ENCODE results near the gene CMIP.
"Not testable (repeated sequence)": the region's sequence is repeated elsewhere in the genome, so short reads cannot be mapped to it uniquely, and the experiment has no call there.

Gene CMIP

DNA sequence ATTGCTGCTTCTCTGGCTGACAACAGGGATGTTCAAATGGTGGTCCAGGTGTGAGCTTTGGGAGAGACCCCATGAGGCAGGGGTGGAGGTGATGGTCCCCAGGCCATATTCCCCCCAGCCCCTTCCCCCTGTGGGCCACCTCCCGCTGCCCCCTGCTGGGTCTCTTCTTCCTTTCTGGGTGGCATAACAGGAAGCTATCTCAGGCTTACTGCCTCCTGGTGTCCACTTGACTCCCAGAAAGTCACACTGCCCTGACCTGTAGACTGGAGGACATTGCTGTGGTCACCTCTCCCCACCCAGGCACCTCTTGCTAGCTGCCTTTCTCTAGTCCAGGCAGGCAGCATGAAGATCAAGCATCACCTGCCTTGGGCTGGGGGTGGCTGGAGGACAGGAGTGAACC is 288.1 kb downstream of the CMIP start:
- DNase-seq: no peak

GRCh38 chr16:81733295-81733694 is 288.7 kb downstream of the CMIP start:
- DNase-seq: no peak

- DNase-seq: no peak
Measured at GRCh38 chr16:81734632-81735434, 290.2 kb downstream of the CMIP start.

DNA sequence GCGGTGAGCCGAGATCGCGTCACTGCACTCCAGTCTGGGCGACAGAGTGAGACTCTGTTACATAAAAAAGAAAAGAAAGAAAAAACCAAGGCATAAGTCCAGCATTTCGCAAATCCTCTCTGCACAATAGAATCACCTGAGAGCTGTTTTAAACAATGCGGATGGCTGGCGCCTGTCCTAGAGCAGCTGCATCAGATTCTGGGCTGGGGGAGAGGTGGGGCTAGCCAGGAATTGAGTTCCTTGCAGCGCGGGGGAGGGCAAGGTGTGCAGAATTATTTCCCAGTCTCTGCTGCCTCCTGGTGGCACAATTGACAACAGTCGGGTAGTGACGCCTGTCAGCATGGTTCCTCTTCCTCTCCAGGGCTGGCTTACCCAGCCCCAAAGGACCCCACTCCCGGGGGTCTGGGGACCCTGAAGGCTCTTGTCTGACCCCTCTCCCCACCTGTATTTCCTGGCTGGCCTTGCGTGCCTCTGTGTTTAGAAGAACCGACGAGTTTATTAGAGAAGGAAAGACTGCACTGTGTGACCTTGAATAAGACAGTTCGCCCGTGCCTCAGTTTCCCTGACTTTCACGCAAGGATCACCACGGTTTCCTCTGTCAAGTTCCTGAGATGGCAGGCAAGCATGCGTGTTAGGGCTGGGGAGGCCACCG is 293.4 kb downstream of the CMIP start:
- DNase-seq: peak; percentile 76

DNA sequence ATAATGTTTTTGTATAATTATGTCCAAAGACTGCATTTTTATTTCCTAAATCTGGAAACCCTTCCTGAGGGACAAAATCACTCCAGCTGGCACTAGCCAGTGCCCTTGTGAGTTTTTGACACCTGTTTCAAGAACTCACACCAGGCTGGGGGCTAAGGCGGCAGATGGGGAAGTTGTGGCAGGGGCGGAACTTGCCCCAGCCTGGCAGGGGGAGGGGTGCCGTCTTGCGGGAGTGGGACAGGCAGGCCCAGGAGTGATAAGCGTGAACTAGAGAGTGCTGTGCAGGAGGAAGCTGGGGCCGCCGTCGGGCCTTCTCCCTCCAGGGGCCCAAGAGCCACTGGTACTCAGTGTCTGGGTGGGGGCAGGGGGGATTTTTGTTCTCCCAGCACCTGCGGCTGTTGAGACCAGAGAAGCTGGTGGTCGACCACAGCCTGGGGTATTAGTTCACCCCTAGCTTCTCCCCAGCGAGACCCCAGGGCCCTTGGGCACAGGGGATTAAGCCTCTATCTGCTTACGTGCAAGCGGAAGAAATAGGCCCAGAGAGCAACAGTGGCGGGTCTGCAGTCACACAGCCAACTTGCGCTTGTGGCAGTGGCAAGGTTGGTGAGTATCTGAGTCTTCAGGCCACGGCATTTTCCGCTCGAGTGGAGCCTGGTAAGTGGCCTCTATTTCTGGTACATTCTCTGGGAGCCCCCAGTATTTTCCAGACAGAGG is 294.3 kb downstream of the CMIP start:
- DNase-seq: no peak

GRCh38 chr16:81739503-81739902 is 294.9 kb downstream of the CMIP start:
- DNase-seq: no peak

DNA sequence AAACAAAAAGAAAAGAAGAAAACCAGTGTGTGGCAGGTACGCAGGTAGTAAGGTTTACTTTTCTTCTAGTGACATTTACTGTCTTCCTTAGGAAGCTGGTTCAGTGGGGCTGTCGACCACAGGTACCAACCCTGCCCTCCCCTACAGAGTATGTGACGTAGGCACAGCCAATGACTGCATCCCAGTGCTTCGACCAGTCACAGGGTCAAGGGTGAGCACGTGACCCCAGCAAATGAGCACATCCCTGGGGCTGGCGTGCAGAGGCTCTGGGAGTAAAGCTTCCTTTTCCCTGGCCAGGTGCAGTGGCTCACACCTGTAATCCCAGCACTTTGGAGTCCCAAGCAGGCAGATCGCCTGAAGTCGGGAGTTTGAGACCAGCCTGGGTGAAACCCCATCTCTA is 295.6 kb downstream of the CMIP start:
- no peak for DNase-seq

DNA sequence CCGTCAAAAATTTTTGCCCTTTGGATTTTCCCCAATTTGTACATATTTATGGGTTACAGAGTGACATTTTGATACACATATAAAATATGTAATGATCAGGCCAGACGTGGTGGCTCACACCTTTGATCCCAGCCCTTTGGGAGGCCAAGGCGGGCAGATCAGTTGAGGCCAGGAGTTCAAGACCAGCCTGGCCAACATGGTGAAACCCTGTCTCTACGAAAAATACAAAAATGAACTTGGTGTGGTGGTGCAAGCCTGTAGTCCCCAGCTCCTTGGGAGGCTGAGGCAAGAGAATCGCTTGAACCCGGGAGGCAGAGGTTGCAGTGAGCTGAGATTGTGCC is 296.8 kb downstream of the CMIP start:
- not testable (repeated sequence) for DNase-seq

DNA sequence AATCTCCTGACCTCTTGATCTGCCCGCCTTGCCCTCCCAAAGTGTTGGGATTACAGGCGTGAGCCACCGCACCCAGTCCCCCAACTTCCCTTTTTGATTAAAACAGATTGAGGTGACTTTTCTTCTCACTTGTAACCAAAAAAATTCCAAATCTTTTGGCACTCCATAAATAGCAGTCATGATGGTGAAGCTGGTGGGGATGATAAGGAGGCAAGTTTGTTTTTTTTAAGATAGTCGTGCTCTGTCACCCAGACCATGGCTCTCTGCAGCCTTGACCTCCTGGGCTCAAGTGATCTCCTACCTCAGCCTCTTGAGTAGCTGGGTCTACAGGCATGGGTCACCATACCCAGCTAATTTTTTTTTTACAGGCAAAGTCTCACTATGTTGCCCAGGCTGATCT is 299.8 kb downstream of the CMIP start:
- no peak for DNase-seq

DNA sequence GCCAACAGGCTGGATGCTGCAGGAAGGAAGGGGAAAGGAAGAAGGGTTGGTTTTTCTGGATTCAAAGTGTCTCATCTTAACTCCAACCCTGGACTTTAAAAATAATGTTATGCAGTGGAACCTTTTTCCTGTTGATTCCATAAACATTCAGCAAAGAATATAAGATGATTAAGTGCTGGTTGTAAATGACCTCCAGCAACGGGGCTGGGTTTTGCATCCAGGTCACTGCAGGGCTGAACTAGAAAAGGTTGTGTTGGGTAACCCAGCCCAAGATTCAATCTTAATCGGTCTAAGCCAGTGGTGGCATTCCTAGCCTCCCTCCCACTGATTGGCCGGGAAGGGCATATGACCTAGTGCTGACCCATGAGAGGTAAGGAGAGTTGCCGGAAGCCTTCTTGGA is 300.3 kb downstream of the CMIP start:
- no peak for DNase-seq

DNA sequence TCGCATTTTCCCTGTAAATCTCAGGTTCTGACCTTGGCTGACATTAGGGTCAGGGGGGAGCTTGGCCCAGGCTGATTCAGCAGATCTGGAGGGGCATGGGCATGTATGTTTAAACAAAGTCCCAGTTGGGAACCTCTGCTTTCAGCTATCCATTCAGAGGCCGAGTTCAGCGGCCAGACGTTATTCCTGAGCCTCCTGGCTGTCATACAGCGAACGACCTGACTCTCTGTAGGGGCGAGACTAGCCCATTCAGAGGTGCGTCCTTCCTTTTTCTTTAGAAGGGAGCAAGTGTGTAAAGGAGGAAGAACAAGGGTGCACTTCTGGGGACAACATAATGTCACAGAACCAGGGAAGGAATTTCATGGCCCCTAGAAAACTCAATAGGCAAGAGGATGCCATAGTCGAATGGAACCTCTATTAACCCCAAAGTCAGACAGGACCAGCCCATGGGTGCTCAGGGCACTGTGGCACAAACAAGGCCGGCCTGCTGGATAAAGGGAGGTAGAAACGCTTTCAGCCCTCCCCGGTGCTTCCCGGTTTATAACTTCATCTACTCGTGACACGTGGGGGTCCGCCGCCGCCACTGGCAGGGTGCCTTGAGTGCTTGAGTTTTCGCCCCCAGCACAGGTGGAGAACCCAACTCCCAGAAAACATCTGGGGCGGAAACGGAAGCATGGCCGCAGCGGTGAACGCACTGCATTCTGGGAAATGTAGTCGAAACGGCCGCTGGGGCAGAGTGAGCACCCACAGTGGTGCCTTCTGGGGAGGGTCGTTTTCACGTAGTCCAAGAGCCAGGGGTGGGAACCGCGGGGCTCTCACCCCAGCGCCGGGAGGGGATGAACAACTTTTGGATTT is 301.3 kb downstream of the CMIP start:
- peak; percentile 57 for DNase-seq

DNA sequence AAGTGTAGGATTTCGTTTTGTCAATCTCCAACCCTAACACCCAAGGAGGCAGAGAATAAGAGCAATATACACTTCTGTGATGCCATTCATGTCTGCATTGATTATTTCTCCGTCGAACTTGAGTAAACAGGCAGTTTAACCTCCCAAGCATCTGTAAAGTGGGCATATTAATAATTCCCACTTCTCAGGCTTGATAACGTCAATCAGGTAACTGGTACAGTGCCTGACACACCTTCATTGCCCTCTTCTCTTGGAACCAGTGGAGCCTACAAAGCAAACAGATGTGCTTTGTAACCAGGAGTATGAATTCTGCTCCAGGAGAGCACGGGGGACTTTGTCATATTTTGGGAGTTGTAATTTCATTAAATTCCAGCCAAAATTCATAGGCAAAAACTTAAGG is 302.0 kb downstream of the CMIP start:
- no peak for DNase-seq

DNA sequence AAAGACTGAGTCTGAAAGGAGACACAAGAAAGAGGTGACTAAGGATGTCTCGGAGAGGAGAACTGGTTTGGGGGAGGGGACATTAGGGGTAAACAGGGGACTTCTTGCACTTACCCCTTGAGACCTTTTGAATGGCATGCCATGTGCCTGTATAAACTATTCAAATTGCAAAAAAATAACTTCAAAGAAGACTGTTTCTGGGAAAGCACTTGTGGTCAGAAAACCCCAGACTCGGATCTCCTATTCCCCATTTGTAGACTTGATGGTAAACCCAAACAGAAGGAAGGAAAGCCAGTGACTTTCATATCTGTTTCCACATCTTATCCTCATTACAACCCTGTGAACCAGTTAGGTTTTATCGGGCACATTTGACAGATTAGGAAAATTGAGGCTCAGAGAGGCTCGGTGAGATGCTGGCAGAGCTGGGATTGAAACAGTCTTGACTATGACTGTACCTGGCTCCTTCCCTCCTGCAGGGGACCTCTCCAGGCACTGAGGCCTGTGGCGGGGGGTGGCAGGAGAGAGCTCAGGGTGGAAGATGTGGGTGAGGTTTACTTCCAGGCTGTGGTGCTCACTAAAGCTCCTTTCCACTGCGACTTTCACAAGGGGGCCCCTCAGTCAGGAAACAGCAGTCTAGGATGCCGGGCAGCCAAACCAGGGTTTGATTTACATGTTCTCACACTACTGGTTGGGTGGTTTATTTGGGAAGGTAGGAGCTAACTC is 304.0 kb downstream of the CMIP start:
- no peak for DNase-seq

DNA sequence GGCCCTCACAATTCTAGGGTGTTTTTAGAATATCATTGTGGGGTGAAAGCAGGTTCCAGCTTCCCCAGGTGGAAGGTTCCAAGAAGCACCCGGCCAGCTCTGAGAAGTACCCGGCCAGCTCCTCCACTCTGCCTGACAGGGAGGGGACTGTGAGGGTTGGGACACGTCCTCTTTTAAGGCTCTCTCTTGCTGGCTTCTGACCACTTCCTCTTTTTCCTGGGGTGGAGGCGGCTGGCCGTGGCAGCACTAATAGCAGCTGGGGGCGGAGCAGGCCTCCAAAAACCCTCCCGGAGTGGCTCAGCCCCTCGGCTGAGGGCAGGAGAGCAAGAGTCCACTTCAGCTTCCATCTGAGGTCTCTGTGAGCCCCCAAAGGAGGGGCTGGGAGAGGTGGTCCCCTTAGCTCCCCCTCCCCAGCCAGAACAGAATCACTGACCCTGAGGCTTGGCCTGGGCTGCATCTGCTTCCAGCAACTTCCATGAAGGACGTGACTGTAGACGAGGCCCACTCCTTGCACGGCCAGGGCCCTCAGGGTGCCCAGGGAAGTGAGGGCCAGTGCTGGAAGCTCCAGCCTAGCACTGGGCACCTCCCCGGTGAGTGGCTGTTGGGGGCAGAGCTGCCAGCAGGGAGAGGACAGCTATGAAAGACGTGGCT is 307.7 kb downstream of the CMIP start:
- peak; percentile 11 for DNase-seq

- DNase-seq: no peak
Measured at GRCh38 chr16:81752876-81753227, 308.2 kb downstream of the CMIP start.

- no peak for DNase-seq
Measured at GRCh38 chr16:81754858-81755257, 310.2 kb downstream of the CMIP start.

DNA sequence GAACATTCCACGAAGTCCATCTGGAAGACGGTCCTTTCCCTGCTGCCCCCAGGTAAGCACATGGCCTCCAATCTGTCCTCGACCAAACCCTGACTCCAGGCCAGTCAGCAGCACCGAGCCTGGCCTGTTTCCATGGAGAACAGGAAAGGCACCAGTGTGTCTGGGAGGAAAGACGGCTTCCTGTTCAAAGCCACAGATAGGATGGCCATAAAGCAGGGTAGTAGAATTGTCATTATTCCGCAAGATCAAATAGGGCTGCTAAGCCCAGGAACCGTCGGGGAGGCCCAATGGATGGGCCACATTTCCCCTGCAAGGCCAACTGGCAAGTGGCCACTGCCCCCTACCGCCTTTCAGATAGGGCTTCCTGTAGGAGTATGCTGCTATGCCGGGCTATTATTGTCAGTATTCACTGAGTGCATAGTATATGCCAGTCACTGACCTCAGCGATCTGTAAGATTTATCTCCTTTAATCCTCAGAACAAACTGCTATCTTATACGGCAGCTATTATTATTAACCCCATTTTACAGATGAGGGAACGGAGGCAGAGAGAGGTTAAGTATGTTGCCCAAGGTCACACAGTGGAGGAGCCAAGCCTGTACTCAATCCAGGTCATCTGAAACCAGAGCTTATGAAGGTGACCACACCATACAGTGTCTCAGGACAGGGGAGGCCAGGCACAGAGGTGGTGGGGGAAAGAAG is 311.5 kb downstream of the CMIP start:
- DNase-seq: no peak

- DNase-seq: no peak
Measured at GRCh38 chr16:81756615-81757356, 312.2 kb downstream of the CMIP start.

DNA sequence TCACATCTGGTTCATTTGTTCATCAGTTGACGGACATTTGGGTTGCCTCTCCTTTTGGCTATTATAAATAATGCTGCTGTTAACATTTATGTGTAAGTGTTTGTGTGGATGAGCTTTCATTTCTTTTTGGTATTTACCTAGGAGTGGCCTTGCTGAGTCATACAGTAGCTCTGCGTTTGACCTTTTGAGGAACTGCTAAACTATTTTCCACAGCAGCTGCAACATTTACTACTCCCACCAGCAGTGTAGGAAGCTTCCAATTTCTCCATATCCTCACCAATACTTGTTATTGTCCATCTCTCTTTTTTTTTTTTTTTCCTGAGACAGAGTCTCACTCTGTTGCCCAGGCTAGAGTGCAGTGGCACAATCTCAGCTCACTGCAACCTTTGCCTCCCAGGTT is 313.8 kb downstream of the CMIP start:
- DNase-seq: no peak
